Uterus (tissue), 4 donors: ENCODE data around the gene UBASH3B. TPM values are rescaled to one million over a fixed set of nuclear protein-coding genes. Genes with fewer than 3 reads are reported as not detected.

Experiments
- DNase-seq, 2 donors: peaks; one replicate each; pipeline ENCODE4 v3.0.0-alpha.2; 2019 to 2020
- H3K27ac ChIP-seq, 2 donors: fragments of 200-600 bp; sonication (generic); 1 replicate in 1 of 2; 2 replicates in 1 of 2; pipeline ENCODE4 v1.5.1; 2016 to 2018
- H3K27me3 ChIP-seq, 2 donors: fragments of 200-600 bp; sonication (generic); one replicate each; pipeline ENCODE4 v1.5.1; 2018 to 2019; ENCODE audit warnings: control low read depth in 1 of 2
- H3K36me3 ChIP-seq, 2 donors: fragments of 200-600 bp; sonication (generic); one replicate each; pipeline ENCODE4 v1.5.1; 2019; ENCODE audit warnings: control low read depth in 1 of 2
- H3K4me1 ChIP-seq, 2 donors: fragments of 200-600 bp; sonication (generic); one replicate each; pipeline ENCODE4 v1.5.1; 2018 to 2019; ENCODE audit warnings: control low read depth in 1 of 2
- H3K4me3 ChIP-seq, 2 donors: fragments of 200-600 bp; sonication (generic); 1 replicate in 1 of 2; 2 replicates in 1 of 2; pipeline ENCODE4 v1.5.1; 2018 to 2019; ENCODE audit warnings: mild to moderate bottlenecking in 1 of 2
- H3K9me3 ChIP-seq, 2 donors: fragments of 200-600 bp; sonication (generic); one replicate each; pipeline ENCODE4 v1.5.1; 2019; ENCODE audit warnings: control low read depth in 1 of 2
- POLR2A ChIP-seq, 2 donors: fragments of 450-650 bp; IDR thresholded peaks; one replicate each; pipeline ENCODE4 v1.6.1; 2016; ENCODE audit warnings: antibody characterized with exemption in 2 of 2, mild to moderate bottlenecking in 1 of 2, moderate library complexity in 1 of 2
- intact Hi-C: fragments of 100-400 bp; cut with DNase I; formaldehyde crosslinking; loops from one replicate; pipeline ENCODE4 v1.15.1; 2023; ENCODE audit warnings: low total_unique reads
- total RNA-seq, 4 donors: library from RNA; depleted of rRNA in 3 of 4; stranded (reverse); fragments of >200 nt in 3 of 4; gene quantifications; one replicate each; pipeline versions ENCODE4 v1.1.0 to v1.2.4, GENCODE V29; 2014 to 2023
- TF ChIP-seq, protein P1 (sequence below), 4 experiments: fragments of 200-600 bp in 2 of 4; fragments of 450-650 bp in 2 of 4; sonication (generic) in 2 of 4; IDR thresholded peaks; one replicate each; pipeline ENCODE4 v1.5.1; 2016 to 2019; ENCODE audit warnings: antibody characterized with exemption in 4 of 4, mild to moderate bottlenecking in 2 of 4, moderate library complexity in 1 of 4
- donor health status: DM: yes; HTN: yes; CAD: no.

Gene UBASH3B
- total RNA-seq, 4 donors from 2014 or later = under 0.01 to 5.8 (median 2.0) TPM

DNA sequence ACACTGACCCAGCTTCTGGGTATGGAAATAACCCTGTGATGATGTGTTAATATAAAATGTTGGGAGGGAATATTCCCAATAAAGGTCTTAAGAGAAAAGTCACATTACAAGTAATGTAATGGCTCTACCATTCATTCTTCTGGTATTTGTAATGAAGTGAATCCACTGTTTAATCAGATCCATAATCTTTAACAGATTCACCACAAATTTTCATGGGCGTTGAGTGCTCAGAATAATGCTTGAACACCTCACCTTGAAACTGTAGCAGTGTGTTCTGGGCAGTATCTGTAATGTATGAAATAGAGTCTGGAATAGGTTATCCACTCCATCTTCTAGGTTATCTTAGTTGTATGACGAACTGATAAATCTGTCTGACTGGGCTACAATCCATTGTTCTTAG is 156.2 kb downstream of the UBASH3B start:
- H3K36me3 ChIP-seq = no peaks in the 10 kb centered on the region
- H3K4me1 ChIP-seq = no peaks in the 10 kb centered on the region
- no peaks in the 10 kb centered on the region for H3K27me3 ChIP-seq
- DNase-seq = no peak
- no peak overlapping the region for H3K4me3 ChIP-seq
- no peak for TF ChIP-seq POLR2A (IDR thresholded peaks at IDR 0.05)
- TF ChIP-seq, protein P1, sequence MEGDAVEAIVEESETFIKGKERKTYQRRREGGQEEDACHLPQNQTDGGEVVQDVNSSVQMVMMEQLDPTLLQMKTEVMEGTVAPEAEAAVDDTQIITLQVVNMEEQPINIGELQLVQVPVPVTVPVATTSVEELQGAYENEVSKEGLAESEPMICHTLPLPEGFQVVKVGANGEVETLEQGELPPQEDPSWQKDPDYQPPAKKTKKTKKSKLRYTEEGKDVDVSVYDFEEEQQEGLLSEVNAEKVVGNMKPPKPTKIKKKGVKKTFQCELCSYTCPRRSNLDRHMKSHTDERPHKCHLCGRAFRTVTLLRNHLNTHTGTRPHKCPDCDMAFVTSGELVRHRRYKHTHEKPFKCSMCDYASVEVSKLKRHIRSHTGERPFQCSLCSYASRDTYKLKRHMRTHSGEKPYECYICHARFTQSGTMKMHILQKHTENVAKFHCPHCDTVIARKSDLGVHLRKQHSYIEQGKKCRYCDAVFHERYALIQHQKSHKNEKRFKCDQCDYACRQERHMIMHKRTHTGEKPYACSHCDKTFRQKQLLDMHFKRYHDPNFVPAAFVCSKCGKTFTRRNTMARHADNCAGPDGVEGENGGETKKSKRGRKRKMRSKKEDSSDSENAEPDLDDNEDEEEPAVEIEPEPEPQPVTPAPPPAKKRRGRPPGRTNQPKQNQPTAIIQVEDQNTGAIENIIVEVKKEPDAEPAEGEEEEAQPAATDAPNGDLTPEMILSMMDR (IDR thresholded peaks at IDR 0.05) = no peak
- intact Hi-C loops = no loop called here
- no peaks in the 10 kb centered on the region for H3K9me3 ChIP-seq
- no peak overlapping the region for H3K27ac ChIP-seq

DNA sequence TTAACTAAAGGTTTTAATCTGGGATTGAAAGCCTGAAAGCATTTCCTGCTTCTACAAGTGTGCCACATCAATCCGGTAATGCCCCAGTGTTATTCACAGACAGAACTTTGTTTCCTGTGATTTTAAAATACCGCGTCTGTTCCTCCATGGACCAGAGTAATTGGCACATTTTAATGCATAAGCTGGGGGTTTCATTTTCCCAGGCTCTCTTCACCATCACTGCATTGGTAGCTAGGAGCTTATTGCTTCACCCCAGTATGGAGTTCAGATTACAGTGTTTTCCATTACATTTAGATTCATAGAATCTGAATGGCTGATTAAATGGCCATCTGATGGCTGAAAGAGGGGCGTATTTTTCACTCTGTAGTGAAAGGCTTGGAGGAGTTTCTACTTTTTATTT is 157.1 kb downstream of the UBASH3B start:
- H3K27ac ChIP-seq = no peak overlapping the region
- TF ChIP-seq POLR2A (IDR thresholded peaks at IDR 0.05) = no peak
- TF ChIP-seq, protein P1 (IDR thresholded peaks at IDR 0.05) = no peak
- H3K9me3 ChIP-seq = no peaks in the 10 kb centered on the region
- no peak overlapping the region for H3K4me3 ChIP-seq
- H3K27me3 ChIP-seq = no peaks in the 10 kb centered on the region
- H3K4me1 ChIP-seq = no peaks in the 10 kb centered on the region
- no peak for DNase-seq
- no peaks in the 10 kb centered on the region for H3K36me3 ChIP-seq
- intact Hi-C loops = no loop called here

DNA sequence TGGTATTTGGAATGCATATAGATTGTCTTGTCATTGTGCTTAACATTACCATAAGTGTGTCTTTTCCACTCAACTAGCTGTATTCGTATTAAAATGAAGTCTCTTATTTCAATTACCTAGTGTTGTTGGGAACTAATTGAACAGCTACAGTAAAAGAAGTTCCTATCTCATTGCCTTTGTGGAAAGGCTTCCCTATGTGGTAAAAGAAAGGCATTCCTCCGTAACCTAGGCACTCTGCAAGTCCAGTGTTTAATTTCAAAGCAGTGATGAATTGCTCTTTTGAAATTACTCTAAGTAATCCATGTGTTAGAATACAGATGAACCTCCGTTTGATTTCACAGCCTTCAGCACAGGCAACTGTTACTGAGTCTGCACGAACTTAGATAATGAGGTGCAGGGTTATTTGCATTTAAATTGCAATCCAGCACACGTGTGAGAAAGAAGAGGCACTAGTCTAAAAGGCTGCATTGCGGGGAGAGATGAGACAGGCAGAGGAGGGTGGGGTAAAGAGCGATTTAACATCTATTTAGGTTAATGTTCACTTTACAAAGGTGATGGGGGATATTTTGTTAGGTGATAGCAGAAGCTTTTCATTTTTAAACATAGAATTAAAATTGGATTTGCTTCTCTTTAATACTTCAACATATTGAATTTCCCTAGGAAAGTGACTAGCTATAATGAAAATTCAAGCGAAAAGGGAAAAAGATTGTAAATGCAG is 157.8 kb downstream of the UBASH3B start:
- no peaks in the 10 kb centered on the region for H3K36me3 ChIP-seq
- no peak overlapping the region for H3K4me3 ChIP-seq
- no peaks in the 10 kb centered on the region for H3K4me1 ChIP-seq
- DNase-seq = no peak
- intact Hi-C loops = no loop called here
- no peaks in the 10 kb centered on the region for H3K9me3 ChIP-seq
- no peaks in the 10 kb centered on the region for H3K27me3 ChIP-seq
- TF ChIP-seq, protein P1 (IDR thresholded peaks at IDR 0.05) = no peak
- no peak for TF ChIP-seq POLR2A (IDR thresholded peaks at IDR 0.05)
- no peak overlapping the region for H3K27ac ChIP-seq

DNA sequence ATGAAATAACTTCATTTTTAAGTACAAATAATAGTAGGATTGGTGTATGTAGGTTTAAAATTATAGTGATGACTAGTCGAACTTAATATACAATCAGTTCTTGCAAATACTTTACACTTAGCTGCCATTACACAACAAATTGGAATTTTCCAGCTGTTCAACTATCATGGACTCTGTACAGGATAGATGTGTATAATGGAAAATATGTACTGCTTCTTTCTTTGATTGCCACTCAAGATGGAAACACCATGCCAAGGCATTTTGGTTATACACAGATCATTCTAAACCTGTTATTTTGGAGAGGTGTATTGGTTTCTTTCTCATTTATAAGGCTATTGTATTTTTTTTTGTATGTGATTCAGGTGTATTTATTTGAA is 158.4 kb downstream of the UBASH3B start:
- no peaks in the 10 kb centered on the region for H3K36me3 ChIP-seq
- H3K4me1 ChIP-seq = no peaks in the 10 kb centered on the region
- H3K4me3 ChIP-seq = no peak overlapping the region
- TF ChIP-seq POLR2A (IDR thresholded peaks at IDR 0.05) = no peak
- H3K27me3 ChIP-seq = no peaks in the 10 kb centered on the region
- no peak for DNase-seq
- intact Hi-C loops = no loop called here
- no peaks in the 10 kb centered on the region for H3K9me3 ChIP-seq
- no peak overlapping the region for H3K27ac ChIP-seq

DNA sequence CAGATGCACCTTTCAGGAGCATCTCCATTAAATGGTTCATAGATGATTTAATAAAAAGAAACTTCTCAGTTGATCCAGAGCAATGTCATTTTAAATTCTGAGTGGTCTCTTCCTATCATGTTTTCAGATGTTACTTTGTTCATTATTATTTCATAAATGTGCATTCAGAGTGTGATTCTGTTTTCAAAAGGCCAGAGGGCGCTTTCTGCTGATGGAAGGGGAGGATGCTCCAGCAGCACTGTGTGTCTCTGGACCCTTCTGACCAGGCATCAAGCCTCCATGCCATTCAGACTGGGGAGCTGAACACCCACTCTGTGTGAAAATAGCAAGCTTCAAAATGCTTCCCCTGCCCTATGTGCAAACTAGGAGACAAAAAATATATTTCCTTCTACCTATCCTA is 158.9 kb downstream of the UBASH3B start:
- H3K4me3 ChIP-seq = no peak overlapping the region
- intact Hi-C loops = no loop called here
- no peak overlapping the region for H3K27ac ChIP-seq
- no peaks in the 10 kb centered on the region for H3K36me3 ChIP-seq
- no peaks in the 10 kb centered on the region for H3K27me3 ChIP-seq
- no peak for DNase-seq
- TF ChIP-seq POLR2A (IDR thresholded peaks at IDR 0.05) = no peak
- TF ChIP-seq, protein P1 (IDR thresholded peaks at IDR 0.05) = no peak
- no peaks in the 10 kb centered on the region for H3K9me3 ChIP-seq
- no peaks in the 10 kb centered on the region for H3K4me1 ChIP-seq
